Adipocyte (in vitro differentiated cells): ENCODE measurements around the gene MYL4.
"Not testable (repeated sequence)": the region's sequence is repeated elsewhere in the genome, so short reads cannot be mapped to it uniquely, and the experiment has no call there.

ENCODE experiments used
- DNase-seq: peaks from one replicate; pipeline ENCODE4 v3.0.0-alpha.2; 2015; ENCODE audit warnings: low read depth
- H3K27me3 ChIP-seq: replicated peaks from 2 replicates; pipeline ENCODE4 v1.7.0; 2013; ENCODE audit warnings: mild to moderate bottlenecking, low read length, moderate library complexity; ENCODE audit not compliant: control insufficient read depth, insufficient read depth
- H3K36me3 ChIP-seq: 2 replicates; pipeline ENCODE4 v1.7.0; 2013; ENCODE audit warnings: low read length, mild to moderate bottlenecking, moderate library complexity; ENCODE audit not compliant: control insufficient read depth, insufficient read depth, severe bottlenecking
- H3K4me1 ChIP-seq: 2 replicates; pipeline ENCODE4 v1.7.0; 2013; ENCODE audit warnings: mild to moderate bottlenecking, low read length, moderate library complexity; ENCODE audit not compliant: control insufficient read depth, insufficient read depth
- H3K4me3 ChIP-seq: 2 replicates; pipeline ENCODE4 v1.7.0; 2013; ENCODE audit warnings: mild to moderate bottlenecking, low read length, moderate library complexity
- H3K9ac ChIP-seq: 2 replicates; pipeline ENCODE4 v1.7.0; 2013; ENCODE audit warnings: mild to moderate bottlenecking, low read length, moderate library complexity
- H3K9me3 ChIP-seq: 2 replicates; pipeline ENCODE4 v1.7.0; 2013; ENCODE audit warnings: mild to moderate bottlenecking, low read length, moderate library complexity; ENCODE audit not compliant: control insufficient read depth

Gene MYL4

DNA sequence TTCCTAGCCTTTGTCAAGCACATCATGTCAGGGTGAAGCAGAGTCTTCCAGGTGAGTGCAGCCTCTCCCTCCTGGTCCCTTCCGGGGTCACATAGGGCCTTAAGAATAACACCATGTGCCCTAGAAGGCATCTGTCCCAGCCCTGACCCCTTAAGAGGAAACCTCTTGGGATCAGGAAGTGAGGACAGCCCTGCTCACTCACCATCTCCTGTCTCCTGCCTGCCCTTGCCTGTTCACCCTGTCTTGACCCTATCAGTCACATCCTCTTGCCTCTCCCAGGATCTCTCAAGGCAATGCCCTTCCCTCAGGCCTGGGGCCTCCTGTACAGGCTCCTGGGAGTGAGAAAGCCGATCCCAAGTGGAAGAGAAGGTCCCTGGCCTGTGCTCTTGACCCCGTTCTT lies 13.9 kb downstream of the MYL4 start:
- Histone ChIP-seq H3K27me3 (peaks cover 10% of the 10 kb centered on the region), H3K36me3 (no peaks in the 10 kb centered on the region), H3K4me3 (no peak overlapping the region), H3K9ac (no peak overlapping the region), H3K9me3 (no peaks in the 10 kb centered on the region), H3K4me1 (peaks cover 18% of the 10 kb centered on the region)
- no peak for DNase-seq

DNA sequence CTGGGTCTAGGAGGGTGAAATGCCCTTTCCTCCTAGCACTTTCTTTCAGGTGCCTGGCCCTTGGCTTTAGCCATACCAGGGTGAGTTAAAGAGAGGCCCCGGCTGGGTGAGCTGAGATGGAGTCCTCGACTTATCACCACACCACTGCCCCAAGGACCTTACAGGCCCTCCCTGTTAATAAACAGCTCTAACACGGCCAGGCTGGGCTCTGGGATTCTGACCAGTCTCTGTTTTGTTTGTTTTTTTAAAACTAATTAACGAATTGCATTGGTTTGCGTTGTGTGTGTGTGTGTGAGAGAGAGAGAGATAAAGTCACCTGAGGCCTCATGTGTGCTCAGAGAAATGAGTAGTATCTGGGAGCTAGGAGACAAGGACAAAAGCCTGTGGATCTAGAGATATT lies 14.3 kb downstream of the MYL4 start:
- DNase-seq: no peak
- Histone ChIP-seq H3K4me3 (no peak overlapping the region), H3K9me3 (no peaks in the 10 kb centered on the region), H3K9ac (no peak overlapping the region), H3K27me3 (peaks cover 10% of the 10 kb centered on the region), H3K4me1 (peaks cover 18% of the 10 kb centered on the region), H3K36me3 (no peaks in the 10 kb centered on the region)

DNA sequence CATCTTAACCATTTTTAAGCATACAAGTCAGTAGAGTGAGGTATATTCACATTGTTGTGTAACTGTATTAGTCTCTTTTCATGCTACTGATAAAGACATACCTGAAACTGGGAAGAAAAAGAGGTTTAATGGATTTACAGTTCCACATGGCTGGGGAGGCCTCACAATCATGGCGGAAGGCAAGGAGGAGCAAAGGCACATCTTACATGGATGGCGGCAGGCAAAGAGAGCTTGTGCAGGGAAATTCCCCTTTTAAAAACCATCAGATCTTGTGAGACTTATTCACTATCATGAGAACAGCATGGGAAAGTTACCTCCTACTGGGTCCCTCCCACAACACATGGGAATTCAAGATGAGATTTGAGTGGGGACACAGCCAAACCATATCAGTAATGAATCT lies 14.9 kb downstream of the MYL4 start:
- H3K9ac ChIP-seq, H3K4me3 ChIP-seq, H3K36me3 ChIP-seq, DNase-seq, H3K9me3 ChIP-seq: not testable (repeated sequence)
- H3K4me1 ChIP-seq: peaks cover 18% of the 10 kb centered on the region
- peaks cover 10% of the 10 kb centered on the region for H3K27me3 ChIP-seq

DNA sequence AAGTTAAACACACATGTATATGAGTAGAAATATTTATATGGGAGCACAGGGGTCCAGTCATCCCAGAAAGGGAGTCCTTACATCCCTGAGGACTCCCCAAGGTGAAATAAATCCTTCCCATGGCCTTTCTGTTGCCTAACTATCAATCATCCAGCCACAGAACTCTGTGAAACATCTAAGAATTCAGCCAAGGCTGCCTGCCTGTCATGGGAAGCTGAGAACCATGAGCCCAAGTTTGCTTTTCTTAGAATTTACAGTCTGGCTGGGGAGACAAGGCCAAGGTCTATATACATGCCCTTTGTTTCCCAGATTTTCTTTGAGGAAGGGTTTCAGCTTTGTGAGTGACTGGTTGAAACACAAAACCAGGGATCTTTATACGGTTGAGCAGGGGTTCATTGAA lies 15.8 kb downstream of the MYL4 start:
- Histone ChIP-seq H3K9ac (peak overlapping the region; percentile 53), H3K9me3 (no peaks in the 10 kb centered on the region), H3K4me3 (no peak overlapping the region), H3K4me1 (peaks cover 23% of the 10 kb centered on the region), H3K27me3 (peaks cover 9% of the 10 kb centered on the region), H3K36me3 (no peaks in the 10 kb centered on the region)
- DNase-seq: peak; percentile 32

DNA sequence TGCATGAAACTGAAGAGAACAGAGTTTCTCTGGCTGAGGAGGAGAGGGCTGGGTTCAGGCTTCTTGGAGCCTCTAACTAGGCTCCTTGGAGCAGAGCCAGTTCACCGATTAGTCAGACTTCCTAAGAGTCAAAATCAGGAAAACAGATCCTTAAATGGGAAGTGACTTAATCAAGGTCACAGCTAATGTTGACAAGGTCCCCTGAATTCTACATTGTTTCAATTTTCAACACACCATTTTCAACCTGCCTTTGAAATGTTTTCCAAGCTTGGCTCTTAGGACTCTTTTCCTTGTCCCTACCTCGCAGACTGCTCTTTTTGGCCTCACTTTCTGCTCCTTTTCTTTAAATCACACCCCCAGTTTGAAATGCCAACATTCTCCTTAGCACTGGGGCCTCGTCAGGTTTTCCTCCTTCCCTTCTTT lies 16.3 kb downstream of the MYL4 start:
- Histone ChIP-seq H3K9me3 (no peaks in the 10 kb centered on the region), H3K27me3 (peaks cover 5% of the 10 kb centered on the region), H3K9ac (peak overlapping the region; percentile 53), H3K4me3 (peak overlapping the region; percentile 46), H3K4me1 (peaks cover 28% of the 10 kb centered on the region), H3K36me3 (no peaks in the 10 kb centered on the region)
- peak; percentile 79 for DNase-seq

DNA sequence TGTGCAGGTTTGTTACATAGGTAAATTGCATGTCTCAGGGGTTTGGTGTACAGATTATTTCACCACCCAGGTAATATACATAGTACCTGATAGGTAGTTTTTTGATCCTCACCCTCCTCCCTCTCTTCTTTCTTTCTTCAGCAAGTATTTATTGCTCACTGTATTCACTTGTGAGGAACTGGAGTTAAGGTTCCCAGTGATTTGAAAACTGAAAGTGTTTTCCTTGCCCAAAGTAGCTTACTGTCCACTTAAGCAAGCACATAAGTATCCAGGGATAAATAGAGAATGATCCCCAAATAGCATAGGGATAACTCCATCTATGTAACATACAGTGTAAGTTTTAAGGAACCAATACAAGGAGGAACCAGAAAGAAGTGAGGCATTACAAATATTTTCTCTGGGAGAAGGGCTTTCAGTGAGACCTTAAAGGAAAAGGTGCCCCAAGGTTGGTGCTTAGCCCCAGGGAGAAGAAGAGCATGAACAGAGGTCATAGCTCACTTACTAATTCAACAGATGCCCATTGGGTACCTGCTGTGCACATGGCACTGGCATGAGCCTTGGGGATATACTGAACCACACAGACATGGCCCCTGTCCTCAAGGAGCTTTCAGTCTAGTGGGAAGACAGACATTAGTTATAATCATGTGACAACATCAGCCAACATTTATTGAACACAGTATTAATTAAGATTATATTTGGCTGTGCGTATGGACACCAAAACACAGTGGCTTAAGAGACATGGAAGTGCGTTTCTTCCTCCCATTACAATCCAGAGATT lies 17.0 kb downstream of the MYL4 start:
- DNase-seq: no peak
- Histone ChIP-seq H3K27me3 (no peaks in the 10 kb centered on the region), H3K4me1 (peaks cover 31% of the 10 kb centered on the region), H3K36me3 (no peaks in the 10 kb centered on the region), H3K9ac (peak overlapping the region; percentile 53), H3K4me3 (peak overlapping the region; percentile 46), H3K9me3 (no peaks in the 10 kb centered on the region)

DNA sequence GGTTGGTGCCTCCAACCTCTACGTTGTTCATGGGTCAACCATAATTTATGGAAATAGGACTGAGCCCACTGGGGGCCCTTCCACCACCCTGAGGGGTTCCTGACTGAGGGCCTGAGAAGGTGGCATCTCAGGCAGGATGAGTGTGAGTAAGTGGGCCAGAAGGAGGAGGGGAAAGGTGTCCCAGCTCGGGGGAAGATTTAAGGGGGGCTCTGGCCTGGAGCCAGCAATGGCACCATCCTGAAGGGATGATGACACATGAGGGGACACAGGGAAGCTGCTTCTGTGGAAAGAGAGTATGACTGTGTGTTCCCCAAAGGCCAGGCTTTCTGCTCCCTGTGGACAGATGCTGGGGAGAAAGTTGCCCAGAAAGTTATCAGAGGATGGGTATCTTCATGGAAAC lies 18.7 kb downstream of the MYL4 start:
- H3K4me3 ChIP-seq: no peak overlapping the region
- no peaks in the 10 kb centered on the region for H3K9me3 ChIP-seq
- DNase-seq: no peak
- H3K27me3 ChIP-seq: no peaks in the 10 kb centered on the region
- H3K36me3 ChIP-seq: no peaks in the 10 kb centered on the region
- no peak overlapping the region for H3K9ac ChIP-seq
- peaks cover 31% of the 10 kb centered on the region for H3K4me1 ChIP-seq

DNA sequence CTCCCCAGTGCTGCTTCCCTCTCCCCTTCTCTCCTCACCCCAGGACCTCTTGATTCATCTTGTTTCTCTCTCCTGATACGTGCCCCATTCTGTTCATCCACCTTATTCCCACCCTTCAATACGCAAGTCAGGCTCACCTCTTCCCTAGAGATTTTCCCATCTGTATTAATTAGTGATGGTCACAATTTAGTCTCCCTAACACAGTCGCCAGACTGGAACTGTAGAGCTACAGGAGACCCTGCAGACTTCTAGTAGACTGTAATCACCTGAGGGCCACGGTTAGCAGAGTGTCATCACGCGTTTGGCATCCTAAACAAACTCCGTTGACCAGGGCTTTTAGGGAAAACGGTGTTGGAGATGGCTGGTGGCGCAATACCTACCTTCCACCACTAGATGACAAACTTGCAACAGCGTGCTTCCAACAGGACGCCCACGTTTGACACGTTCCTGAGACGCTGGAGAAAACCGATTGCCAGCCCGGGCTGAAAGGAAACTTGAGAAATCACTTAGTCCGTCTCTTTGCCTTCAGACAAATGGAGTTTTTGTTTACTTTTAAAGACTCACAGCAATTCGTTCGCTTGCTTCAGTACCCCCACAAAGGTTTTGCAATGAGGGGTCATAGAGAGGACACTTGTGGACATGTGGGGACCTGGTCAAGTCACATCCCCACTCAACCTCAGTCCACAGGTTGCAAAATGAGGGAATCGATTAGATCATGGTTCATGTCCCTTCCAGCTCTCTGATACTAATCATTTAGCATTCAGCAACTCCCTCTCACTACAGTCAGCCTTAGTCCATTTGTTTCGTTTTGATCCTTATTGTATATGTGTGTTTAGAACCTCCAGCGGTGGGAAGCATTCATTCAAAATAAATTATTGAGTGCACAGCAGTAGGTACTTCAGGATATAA lies 20.6 kb downstream of the MYL4 start:
- Histone ChIP-seq H3K4me3 (peak overlapping the region; percentile 75), H3K36me3 (no peaks in the 10 kb centered on the region), H3K4me1 (peaks cover 27% of the 10 kb centered on the region), H3K9ac (peak overlapping the region; percentile 75), H3K9me3 (no peaks in the 10 kb centered on the region), H3K27me3 (no peaks in the 10 kb centered on the region)
- peak; percentile 98 for DNase-seq

DNA sequence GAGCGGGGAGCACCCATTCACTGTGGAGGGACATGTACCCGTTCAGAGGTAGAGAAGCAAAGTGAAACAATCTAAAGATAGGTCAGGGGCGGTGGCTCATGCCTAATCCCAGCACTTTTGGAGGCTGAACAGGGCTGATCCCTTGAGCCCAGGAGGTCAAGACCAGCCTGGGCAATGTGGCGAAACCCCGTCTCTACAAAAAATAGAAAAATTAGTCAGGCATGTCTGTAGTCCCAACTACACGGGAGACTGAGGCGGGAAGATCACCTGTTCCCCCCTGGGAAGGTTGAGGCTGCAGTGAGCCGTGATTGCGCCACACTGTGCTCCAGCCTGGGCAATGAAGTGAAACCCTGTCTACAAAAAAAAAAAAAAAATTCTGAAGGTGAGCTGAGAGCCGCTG lies 21.7 kb downstream of the MYL4 start:
- no peak overlapping the region for H3K4me3 ChIP-seq
- H3K9me3 ChIP-seq: no peaks in the 10 kb centered on the region
- H3K27me3 ChIP-seq: no peaks in the 10 kb centered on the region
- H3K4me1 ChIP-seq: peaks cover 16% of the 10 kb centered on the region
- no peak overlapping the region for H3K9ac ChIP-seq
- H3K36me3 ChIP-seq: no peaks in the 10 kb centered on the region
- DNase-seq: no peak

DNA sequence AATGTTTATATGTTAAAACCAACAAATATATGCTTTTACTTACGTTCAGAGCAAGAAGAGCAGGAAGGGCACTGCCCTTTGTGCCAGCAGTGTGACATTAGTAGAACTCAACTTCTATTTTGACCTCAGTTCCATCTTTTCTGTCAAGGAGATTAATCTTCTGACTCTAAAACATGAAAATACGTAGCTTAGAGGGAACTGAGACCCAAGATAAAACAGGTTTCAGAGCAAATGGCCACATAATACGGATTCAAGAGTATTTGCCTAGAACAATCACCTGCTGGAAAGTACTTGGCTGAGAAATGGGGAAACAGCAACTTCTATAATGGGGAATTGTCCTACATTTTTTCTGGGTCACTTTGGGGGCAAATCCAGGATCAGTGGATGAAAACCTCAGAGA lies 22.2 kb downstream of the MYL4 start:
- DNase-seq: no peak
- peaks cover 12% of the 10 kb centered on the region for H3K4me1 ChIP-seq
- no peaks in the 10 kb centered on the region for H3K27me3 ChIP-seq
- H3K9me3 ChIP-seq: no peaks in the 10 kb centered on the region
- H3K4me3 ChIP-seq: no peak overlapping the region
- H3K36me3 ChIP-seq: no peaks in the 10 kb centered on the region
- no peak overlapping the region for H3K9ac ChIP-seq

DNA sequence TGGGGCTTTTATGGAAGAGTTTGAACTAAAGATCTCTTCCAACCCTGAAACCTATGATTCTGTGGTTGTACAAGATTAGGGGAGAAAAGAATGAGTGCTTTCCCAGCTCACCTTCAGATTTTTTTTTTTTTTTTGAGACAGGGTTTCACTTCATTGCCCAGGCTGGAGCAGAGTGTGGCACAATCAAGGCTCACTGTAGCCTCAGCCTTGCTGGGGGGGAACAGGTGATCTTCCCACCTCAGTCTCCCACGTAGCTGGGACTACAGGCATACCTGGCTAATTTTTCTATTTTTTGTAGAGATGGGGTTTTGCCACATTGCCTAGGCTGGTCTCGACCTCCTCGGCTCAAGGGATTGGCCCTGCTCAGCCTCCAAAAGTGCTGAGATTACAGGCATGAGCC lies 22.7 kb downstream of the MYL4 start:
- Histone ChIP-seq H3K27me3 (no peaks in the 10 kb centered on the region), H3K36me3 (no peaks in the 10 kb centered on the region), H3K9ac (no peak overlapping the region), H3K4me1 (peaks cover 12% of the 10 kb centered on the region), H3K4me3 (no peak overlapping the region), H3K9me3 (no peaks in the 10 kb centered on the region)
- no peak for DNase-seq
